ENCODE data around the gene CELF4. TPM values are rescaled to one million over a fixed set of nuclear protein-coding genes. Genes with fewer than 3 reads are reported as not detected.

Gene CELF4
- total RNA-seq, 2 experiments from 2014 or later = not detected

- no peak overlapping the region for H3K4me3 Mint-ChIP-seq
- H3K9me3 Mint-ChIP-seq = no peaks in the 10 kb centered on the region
- H3K27me3 Mint-ChIP-seq = no peaks in the 10 kb centered on the region
- H3K27ac Mint-ChIP-seq = no peak overlapping the region
- H3K4me1 Mint-ChIP-seq = no peaks in the 10 kb centered on the region
- no peak for DNase-seq
- H3K36me3 Mint-ChIP-seq = no peaks in the 10 kb centered on the region
These were observed 115.0 kb downstream of the CELF4 start for GRCh38 chr18:37450434-37451132.

- H3K4me3 Mint-ChIP-seq = no peak overlapping the region
- no peaks in the 10 kb centered on the region for H3K9me3 Mint-ChIP-seq
- H3K27me3 Mint-ChIP-seq = no peaks in the 10 kb centered on the region
- no peak for DNase-seq
- no peak overlapping the region for H3K27ac Mint-ChIP-seq
- H3K4me1 Mint-ChIP-seq = peaks cover 5% of the 10 kb centered on the region
- no peaks in the 10 kb centered on the region for H3K36me3 Mint-ChIP-seq
These were observed 116.0 kb downstream of the CELF4 start for GRCh38 chr18:37449618-37450017.

- DNase-seq = no peak
- H3K4me3 Mint-ChIP-seq = no peak overlapping the region
- no peaks in the 10 kb centered on the region for H3K9me3 Mint-ChIP-seq
- no peaks in the 10 kb centered on the region for H3K27me3 Mint-ChIP-seq
- H3K27ac Mint-ChIP-seq = no peak overlapping the region
- H3K36me3 Mint-ChIP-seq = no peaks in the 10 kb centered on the region
- peaks cover 6% of the 10 kb centered on the region for H3K4me1 Mint-ChIP-seq
These were observed 116.7 kb downstream of the CELF4 start for GRCh38 chr18:37448946-37449345.

GRCh38 chr18:37447962-37448888, 117.4 kb downstream of the CELF4 start:
- no peak for DNase-seq
- no peaks in the 10 kb centered on the region for H3K9me3 Mint-ChIP-seq
- H3K27me3 Mint-ChIP-seq = no peaks in the 10 kb centered on the region
- no peak overlapping the region for H3K27ac Mint-ChIP-seq
- H3K36me3 Mint-ChIP-seq = no peaks in the 10 kb centered on the region
- H3K4me3 Mint-ChIP-seq = no peak overlapping the region
- H3K4me1 Mint-ChIP-seq = peaks cover 6% of the 10 kb centered on the region

- no peak overlapping the region for H3K4me3 Mint-ChIP-seq
These were observed 119.8 kb downstream of the CELF4 start for GRCh38 chr18:37445836-37446235.

GRCh38 chr18:37445368-37445767, 120.2 kb downstream of the CELF4 start:
- no peak for DNase-seq
- Mint-ChIP-seq H3K9me3 (no peaks in the 10 kb centered on the region), H3K27me3 (no peaks in the 10 kb centered on the region)

More at GRCh38 chr18:37445836-37446235, 119.8 kb downstream of the CELF4 start:
- DNase-seq = no peak
- Mint-ChIP-seq H3K4me1 (peaks cover 6% of the 10 kb centered on the region), H3K27me3 (no peaks in the 10 kb centered on the region), H3K27ac (no peak overlapping the region), H3K9me3 (no peaks in the 10 kb centered on the region), H3K36me3 (no peaks in the 10 kb centered on the region)

GRCh38 chr18:37443325-37444055, 122.1 kb downstream of the CELF4 start:
- Mint-ChIP-seq H3K36me3 (no peaks in the 10 kb centered on the region), H3K9me3 (no peaks in the 10 kb centered on the region), H3K27me3 (no peaks in the 10 kb centered on the region), H3K4me3 (no peak overlapping the region), H3K27ac (no peak overlapping the region), H3K4me1 (peaks cover 6% of the 10 kb centered on the region)
- DNase-seq = no peak

More at GRCh38 chr18:37445368-37445767, 120.2 kb downstream of the CELF4 start:
- peaks cover 6% of the 10 kb centered on the region for H3K4me1 Mint-ChIP-seq
- H3K36me3 Mint-ChIP-seq = no peaks in the 10 kb centered on the region
- no peak overlapping the region for H3K4me3 Mint-ChIP-seq
- H3K27ac Mint-ChIP-seq = no peak overlapping the region

GRCh38 chr18:37442477-37442876, 123.1 kb downstream of the CELF4 start:
- Mint-ChIP-seq H3K27me3 (no peaks in the 10 kb centered on the region), H3K9me3 (no peaks in the 10 kb centered on the region)

GRCh38 chr18:37441821-37442220, 123.8 kb downstream of the CELF4 start:
- no peaks in the 10 kb centered on the region for H3K9me3 Mint-ChIP-seq
- no peak overlapping the region for H3K27ac Mint-ChIP-seq
- no peak overlapping the region for H3K4me3 Mint-ChIP-seq
- no peaks in the 10 kb centered on the region for H3K36me3 Mint-ChIP-seq
- peaks cover 6% of the 10 kb centered on the region for H3K4me1 Mint-ChIP-seq
- no peaks in the 10 kb centered on the region for H3K27me3 Mint-ChIP-seq
- DNase-seq = no peak

More at GRCh38 chr18:37442477-37442876, 123.1 kb downstream of the CELF4 start:
- no peak for DNase-seq
- no peak overlapping the region for H3K27ac Mint-ChIP-seq
- H3K4me3 Mint-ChIP-seq = no peak overlapping the region
- peaks cover 6% of the 10 kb centered on the region for H3K4me1 Mint-ChIP-seq
- no peaks in the 10 kb centered on the region for H3K36me3 Mint-ChIP-seq

- Mint-ChIP-seq H3K9me3 (no peaks in the 10 kb centered on the region), H3K27me3 (peaks cover 4% of the 10 kb centered on the region), H3K27ac (no peak overlapping the region), H3K4me3 (no peak overlapping the region), H3K4me1 (peaks cover 4% of the 10 kb centered on the region), H3K36me3 (no peaks in the 10 kb centered on the region)
- no peak for DNase-seq
These were observed 125.4 kb downstream of the CELF4 start for GRCh38 chr18:37440206-37440605.

- no peak for DNase-seq
- Mint-ChIP-seq H3K36me3 (no peaks in the 10 kb centered on the region), H3K9me3 (no peaks in the 10 kb centered on the region), H3K4me1 (no peaks in the 10 kb centered on the region), H3K27me3 (peaks cover 4% of the 10 kb centered on the region), H3K27ac (no peak overlapping the region), H3K4me3 (no peak overlapping the region)
These were observed 127.0 kb downstream of the CELF4 start for GRCh38 chr18:37438417-37439180.

- Mint-ChIP-seq H3K27me3 (peaks cover 4% of the 10 kb centered on the region), H3K4me3 (no peak overlapping the region), H3K36me3 (no peaks in the 10 kb centered on the region), H3K27ac (no peak overlapping the region), H3K4me1 (no peaks in the 10 kb centered on the region), H3K9me3 (no peaks in the 10 kb centered on the region)
- DNase-seq = no peak
These were observed 129.6 kb downstream of the CELF4 start for GRCh38 chr18:37435996-37436395.

- no peaks in the 10 kb centered on the region for H3K4me1 Mint-ChIP-seq
- H3K9me3 Mint-ChIP-seq = no peaks in the 10 kb centered on the region
These were observed 130.3 kb downstream of the CELF4 start for GRCh38 chr18:37435150-37435867.

More at GRCh38 chr18:37435150-37435867, 130.3 kb downstream of the CELF4 start:
- Mint-ChIP-seq H3K27me3 (peaks cover 4% of the 10 kb centered on the region), H3K4me3 (no peak overlapping the region), H3K36me3 (no peaks in the 10 kb centered on the region), H3K27ac (no peak overlapping the region)
- no peak for DNase-seq
